Liver (tissue), 3 donors: Measurements from ENCODE around the gene CCL28.
"Not testable (repeated sequence)": the region's sequence is repeated elsewhere in the genome, so short reads cannot be mapped to it uniquely, and the experiment has no call there.

Experiments
- JUND ChIP-seq, 2 donors: IDR thresholded peaks; 2 replicates each; pipeline ENCODE4 v1.6.1; 2016; ENCODE audit warnings: antibody characterized with exemption in 2 of 2
- NR2F2 ChIP-seq: IDR thresholded peaks from 2 replicates; pipeline ENCODE4 v1.6.1; 2016; ENCODE audit warnings: antibody characterized with exemption
- TF ChIP-seq, protein P1 (sequence below): fragments of 150-350 bp; IDR thresholded peaks from 2 replicates; pipeline ENCODE4 v1.5.1; 2017; ENCODE audit warnings: improper control_type of control experiment, low read depth, low read length; ENCODE audit not compliant: missing input control
- TF ChIP-seq, protein P2 (sequence below): IDR thresholded peaks from 2 replicates; pipeline ENCODE4 v1.6.1; 2016; ENCODE audit warnings: antibody characterized with exemption
- donor health status: healthy.
- donor health status: healthy.

DNA sequence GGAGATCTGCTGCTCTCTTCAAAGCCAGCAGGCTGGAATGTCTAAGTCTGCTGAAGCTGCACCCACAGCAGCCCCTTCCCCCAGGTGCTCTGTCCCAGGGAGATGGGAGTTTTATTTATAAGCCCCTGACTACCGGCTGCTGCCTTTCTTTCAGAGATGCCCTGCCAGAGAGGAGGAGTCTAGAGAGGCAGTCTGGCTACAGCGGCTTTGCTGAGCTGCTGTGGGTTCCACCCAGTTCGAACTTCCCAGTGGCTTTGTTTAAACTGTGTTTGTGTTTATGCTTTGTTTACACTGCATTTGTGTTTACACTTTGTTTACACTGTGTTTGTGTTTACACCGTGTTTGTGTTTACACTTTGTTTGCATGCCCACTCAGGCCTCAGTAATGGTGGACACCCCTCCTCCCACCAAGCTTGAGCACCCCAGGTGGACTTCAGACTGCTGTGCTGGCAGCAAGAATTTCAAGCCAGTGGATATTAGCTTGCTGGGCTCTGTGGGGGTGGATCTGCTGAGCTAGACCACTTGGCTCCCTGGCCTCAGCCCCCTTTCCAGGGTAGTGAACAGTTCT is 45.4 kb downstream of the CCL28 start:
- TF ChIP-seq, protein P1, sequence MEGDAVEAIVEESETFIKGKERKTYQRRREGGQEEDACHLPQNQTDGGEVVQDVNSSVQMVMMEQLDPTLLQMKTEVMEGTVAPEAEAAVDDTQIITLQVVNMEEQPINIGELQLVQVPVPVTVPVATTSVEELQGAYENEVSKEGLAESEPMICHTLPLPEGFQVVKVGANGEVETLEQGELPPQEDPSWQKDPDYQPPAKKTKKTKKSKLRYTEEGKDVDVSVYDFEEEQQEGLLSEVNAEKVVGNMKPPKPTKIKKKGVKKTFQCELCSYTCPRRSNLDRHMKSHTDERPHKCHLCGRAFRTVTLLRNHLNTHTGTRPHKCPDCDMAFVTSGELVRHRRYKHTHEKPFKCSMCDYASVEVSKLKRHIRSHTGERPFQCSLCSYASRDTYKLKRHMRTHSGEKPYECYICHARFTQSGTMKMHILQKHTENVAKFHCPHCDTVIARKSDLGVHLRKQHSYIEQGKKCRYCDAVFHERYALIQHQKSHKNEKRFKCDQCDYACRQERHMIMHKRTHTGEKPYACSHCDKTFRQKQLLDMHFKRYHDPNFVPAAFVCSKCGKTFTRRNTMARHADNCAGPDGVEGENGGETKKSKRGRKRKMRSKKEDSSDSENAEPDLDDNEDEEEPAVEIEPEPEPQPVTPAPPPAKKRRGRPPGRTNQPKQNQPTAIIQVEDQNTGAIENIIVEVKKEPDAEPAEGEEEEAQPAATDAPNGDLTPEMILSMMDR: not testable (repeated sequence)
- TF ChIP-seq, protein P2, sequence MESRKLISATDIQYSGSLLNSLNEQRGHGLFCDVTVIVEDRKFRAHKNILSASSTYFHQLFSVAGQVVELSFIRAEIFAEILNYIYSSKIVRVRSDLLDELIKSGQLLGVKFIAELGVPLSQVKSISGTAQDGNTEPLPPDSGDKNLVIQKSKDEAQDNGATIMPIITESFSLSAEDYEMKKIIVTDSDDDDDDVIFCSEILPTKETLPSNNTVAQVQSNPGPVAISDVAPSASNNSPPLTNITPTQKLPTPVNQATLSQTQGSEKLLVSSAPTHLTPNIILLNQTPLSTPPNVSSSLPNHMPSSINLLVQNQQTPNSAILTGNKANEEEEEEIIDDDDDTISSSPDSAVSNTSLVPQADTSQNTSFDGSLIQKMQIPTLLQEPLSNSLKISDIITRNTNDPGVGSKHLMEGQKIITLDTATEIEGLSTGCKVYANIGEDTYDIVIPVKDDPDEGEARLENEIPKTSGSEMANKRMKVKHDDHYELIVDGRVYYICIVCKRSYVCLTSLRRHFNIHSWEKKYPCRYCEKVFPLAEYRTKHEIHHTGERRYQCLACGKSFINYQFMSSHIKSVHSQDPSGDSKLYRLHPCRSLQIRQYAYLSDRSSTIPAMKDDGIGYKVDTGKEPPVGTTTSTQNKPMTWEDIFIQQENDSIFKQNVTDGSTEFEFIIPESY: not testable (repeated sequence)
- not testable (repeated sequence) for TF ChIP-seq NR2F2; JUND (IDR thresholded peaks at IDR 0.05)
